D341Med (cell line): ENCODE results near the gene KCMF1.

Experiments
- DNase-seq: peaks from one replicate; pipeline ENCODE4 v3.0.0; 2012; ENCODE audit warnings: low spot score

The KCMF1 gene

DNA sequence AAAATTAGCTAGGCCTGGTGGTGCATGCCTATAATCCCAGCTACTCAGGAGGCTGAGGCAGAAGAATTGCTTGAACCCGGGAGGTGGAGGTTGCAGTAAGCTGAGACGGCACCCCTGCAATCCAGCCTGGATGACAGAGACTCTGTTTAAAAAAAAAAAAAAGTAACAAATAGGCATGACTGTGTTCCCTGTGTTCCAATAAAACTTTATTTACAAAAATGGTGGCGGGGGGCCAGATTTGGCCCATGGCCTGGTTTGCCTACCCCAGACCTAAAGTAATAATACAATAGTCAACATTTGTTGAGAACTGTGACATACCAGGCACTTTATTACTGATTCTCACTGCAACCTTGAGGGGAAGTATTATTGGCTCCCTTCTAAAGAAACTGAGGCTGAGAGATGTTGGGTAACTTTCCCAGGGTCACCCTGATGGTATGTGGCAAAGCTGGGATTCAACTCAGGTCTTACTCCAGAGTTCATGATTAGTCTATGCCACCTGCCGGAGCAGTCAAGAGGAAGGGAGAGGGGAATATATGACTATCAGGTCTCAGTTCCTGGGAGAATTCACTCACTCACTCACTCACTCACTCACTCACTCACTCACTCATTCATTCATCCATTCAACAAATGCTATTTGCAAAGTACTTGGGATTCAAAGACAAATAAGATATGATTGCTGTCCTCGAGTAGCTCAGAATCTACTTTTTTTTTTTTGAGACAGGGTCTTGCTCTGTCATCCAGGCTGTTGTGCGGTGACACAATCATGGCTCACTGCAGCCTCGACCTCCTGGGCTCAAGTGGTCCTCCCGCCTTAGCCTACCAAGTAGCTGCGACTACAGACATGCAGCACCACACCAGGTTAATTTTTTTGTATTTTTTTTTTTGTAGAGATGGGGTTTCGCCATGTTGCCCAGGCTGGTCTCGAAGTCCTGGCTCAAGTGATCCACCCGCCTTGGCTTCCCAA, 14.3 kb upstream of the KCMF1 start:
- no peak for DNase-seq

GRCh38 chr2:84957771-84958134, 13.2 kb upstream of the KCMF1 start:
- no peak for DNase-seq

DNA sequence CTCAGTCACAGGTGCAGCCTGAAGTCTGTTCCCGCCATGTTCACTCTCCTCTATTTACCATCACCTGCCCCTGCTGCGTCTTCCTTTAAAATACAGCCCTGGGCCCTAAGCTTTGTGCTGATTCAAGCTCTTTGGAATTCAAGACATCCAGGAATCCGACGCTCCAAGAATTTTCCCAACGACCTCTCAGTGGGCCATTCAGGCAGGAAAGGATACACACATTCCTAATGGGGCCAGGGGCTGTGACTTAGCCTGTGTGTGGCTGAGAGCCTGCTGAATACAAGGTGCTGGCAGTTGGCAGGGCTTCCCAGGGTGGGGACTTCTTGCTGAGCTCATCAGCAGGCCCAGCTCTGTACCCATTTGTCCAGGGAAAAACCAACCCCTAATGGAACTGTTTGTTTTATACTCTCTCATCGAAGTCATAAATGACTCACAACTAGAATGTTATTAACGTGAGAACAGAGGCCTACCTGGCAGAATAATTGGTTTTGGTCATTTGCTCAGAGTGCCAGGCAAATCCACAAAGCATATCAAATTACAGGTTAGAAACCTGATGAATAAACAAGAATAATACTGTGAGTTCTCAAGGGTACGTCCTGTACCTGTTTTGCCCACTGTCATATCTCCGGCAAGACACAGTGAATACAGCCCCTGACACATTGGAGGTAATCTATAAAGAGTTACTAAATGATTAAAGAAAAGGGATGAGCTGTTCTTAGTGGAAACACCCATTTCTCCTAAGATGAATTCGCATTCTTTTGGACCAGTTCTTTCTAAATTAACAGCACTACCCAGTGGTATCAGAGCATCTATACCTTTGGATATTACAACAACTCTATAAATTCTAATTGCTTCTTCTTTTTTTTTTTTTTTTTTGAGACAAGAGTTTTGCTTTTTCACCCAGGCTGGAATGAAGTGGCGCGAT, 12.6 kb upstream of the KCMF1 start:
- peak; percentile 38 for DNase-seq

DNA sequence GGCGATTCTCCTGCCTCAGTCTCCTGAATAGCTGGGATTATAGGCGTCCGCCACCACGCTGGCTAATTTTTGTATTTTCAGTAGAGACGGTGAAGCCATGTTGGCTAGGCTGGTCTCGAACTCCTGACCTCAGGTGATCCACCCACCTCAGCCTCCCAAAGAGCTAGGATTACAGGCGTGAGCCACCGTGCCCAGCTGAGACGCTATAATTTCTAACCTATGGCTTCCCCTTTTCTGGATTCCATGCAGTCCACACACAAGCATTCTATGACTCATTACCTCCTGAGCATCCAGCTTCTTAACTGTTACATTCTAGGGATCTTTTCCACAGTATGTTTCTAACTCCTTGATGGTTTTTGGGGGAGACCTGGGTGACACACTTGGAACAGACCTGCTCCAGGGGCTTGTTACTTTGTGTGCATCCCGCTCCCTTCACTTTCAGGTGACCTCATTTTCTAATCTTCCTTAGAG, 11.8 kb upstream of the KCMF1 start:
- DNase-seq, result no peak

DNA sequence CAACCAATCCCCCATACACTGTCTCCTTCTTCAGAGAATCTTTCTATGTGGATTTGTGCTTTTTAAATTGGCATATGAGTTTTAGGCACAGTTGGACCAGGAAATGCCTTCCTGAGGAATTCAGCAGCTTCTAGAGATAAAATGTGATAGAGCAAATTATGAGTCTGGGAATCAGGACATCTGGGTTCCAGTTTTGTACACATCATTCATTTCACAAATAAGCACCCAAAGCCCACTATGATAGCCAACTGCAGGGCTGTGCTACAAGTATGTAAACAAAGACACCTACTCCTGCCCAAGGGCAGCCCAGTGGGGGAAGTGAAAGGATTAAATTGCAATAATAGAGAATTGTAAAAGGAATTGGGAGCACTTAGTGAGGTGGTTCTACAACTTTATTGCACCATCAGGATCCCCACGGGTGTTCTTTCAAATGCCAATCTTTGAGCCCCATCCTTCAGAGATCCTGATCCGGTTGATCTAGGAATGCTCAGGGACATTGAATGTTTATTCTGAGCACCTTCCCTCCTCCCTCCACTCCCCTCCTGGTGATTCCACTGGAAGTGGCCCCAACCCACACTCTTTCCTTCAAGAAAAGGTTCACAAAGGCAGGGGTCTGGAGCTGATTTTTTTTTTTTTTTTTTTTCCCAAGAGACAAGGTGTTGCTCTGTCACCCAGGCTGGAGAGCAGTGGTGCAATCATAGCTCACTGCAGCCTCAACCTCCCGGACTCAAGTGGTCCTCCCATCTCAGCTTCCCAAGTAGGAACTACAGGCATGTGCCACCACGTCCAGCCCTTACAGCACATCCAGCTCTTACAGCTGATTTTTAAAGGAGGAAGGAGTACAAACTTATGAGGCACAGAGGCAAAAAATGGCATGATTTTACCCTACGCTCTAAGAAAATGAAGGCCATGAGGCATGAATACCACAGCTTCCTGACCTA, 11.1 kb upstream of the KCMF1 start:
- no peak for DNase-seq

- DNase-seq, result no peak
These were observed 8.0 kb upstream of the KCMF1 start for GRCh38 chr2:84962917-84963316.

- no peak for DNase-seq
These were observed 7.7 kb upstream of the KCMF1 start for GRCh38 chr2:84963323-84963691.

GRCh38 chr2:84963692-84964405, 7.1 kb upstream of the KCMF1 start:
- no peak for DNase-seq

GRCh38 chr2:84964406-84965191, 6.4 kb upstream of the KCMF1 start:
- DNase-seq, result no peak

DNA sequence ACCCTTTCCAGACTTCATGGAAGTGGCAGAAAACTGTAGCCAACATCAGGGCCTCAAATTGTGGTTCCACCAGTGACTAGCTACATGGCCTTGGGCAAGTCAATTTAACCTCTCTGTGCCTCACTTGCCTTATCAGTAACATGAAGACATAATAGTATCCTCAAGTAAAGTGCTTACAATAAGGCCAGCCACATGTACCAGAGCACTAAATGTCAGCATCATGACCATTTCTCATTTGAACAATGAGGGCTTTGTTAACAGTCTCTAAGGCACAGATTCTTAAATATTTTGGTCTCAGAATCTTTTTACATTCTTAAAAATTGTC, 5.8 kb upstream of the KCMF1 start:
- no peak for DNase-seq

- DNase-seq, result no peak
These were observed 5.1 kb upstream of the KCMF1 start for GRCh38 chr2:84965827-84966226.

- DNase-seq, result no peak
These were observed 4.2 kb upstream of the KCMF1 start for GRCh38 chr2:84966731-84967130.

- DNase-seq, result no peak
These were observed 1.3 kb upstream of the KCMF1 start for GRCh38 chr2:84969511-84970209.

DNA sequence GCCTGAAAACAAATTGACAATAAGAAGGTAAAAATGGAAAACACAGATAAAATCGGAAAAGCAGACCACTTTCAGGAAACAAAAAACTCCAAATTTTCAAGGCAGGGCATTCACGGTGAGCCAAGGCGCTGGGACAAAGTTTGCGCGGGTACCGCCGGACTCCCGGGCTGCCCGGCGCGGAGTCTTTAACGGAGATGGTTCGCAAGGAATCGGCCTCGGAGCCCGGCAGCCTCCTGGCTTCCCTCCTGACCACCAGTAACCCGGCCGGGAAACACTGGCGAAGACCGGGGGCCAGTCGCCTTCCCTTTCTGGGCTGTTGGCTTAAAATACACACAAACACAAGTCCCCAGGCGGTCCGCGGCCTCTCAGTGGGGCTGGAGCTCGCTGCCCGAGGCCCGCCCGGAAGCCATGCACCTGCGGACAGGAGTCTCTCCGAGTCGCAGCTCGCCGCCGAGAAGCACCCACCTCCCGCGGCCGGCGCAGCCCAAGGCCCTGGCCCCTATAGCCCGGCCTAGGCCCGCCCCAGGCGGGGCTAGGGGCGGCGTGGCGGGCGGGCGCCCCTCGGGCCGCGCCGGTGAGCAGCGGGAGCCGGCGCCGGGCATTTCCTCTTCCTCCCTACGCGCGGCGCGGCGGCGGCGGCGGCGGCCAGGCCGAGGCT, 622 bp upstream of the KCMF1 start:
- peak; percentile 81 for DNase-seq

- DNase-seq, result peak; percentile 74
These were observed 697 bp downstream of the KCMF1 start for GRCh38 chr2:84971510-84972206.

GRCh38 chr2:84972207-84972783, 1.3 kb downstream of the KCMF1 start:
- DNase-seq, result no peak

DNA sequence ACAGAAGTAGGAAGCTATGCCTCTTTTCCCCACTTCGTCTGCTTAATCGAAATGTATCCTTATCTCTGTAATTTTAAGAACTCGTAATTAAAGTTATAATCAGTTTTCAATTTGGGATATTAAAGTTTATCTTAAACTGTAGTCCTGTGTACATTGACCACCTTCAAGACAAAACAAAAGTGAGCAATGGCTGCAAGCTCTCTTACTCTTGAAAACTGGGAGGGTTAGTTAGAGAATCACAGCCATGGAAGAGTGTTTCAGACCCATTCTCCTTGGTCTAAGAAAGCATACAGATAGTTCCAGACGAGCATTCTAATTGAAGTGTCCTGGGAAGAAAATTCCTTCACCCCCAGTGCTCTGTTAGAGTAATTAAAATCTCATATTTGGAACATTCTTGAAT, 2.0 kb downstream of the KCMF1 start:
- DNase-seq, result no peak
